ENCODE results near the gene RFT1.
"Not testable (repeated sequence)": the region's sequence is repeated elsewhere in the genome, so short reads cannot be mapped to it uniquely, and the experiment has no call there.

RFT1 gene

GRCh38 chr3:53163444-53164387, 33.5 kb upstream of the RFT1 start:
- no peak for DNase-seq (ENCODE audit: low read depth in 1 of 2, low spot score in 1 of 2)

GRCh38 chr3:53162672-53163443, 32.6 kb upstream of the RFT1 start:
- DNase-seq (ENCODE audit: low read depth in 1 of 2, low spot score in 1 of 2), result no peak

DNA sequence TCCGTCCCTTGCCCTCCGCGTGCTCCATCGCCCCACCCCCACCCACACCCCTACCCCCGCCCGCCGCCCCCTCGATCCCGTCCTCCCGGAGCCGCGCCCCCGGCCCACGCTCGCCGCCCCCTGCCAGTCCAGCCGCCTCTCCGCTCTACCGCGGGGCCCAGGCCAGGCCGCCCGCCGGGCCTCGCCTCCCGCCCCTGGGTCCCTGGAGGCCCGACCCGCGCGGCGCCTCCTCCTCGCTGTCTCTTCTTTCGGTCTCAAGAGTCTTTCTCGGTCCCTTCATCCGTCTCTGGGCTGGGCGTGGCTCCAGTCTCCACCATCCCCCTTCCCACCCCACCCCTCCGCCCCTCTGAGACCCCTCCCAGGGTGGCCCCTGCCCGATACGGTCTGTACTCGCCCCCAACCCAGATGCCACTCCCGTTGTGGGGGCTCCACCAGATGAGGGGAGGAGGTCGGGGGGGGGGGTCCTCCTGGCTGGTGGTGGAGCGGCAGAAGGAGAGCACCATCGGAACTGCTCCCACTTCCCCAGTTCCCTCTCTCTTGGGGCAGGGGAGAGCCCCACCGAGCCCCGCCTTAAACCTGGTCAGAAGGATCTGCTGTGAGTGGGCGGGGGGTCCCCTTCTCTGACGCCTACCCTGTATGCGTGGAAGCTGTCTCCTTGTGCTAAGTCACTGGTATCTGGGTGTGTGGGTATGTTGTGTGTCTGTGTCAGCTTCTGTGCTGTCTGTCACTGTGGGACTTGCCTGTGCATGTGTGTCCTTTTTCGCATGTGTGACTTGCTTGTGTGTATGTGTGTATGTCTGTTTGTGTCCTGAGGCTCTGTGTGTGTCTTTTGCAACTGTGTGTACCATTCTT, 31.8 kb upstream of the RFT1 start:
- DNase-seq (ENCODE audit: low read depth in 1 of 2, low spot score in 1 of 2), result no peak

GRCh38 chr3:53161450-53161819, 31.2 kb upstream of the RFT1 start:
- no peak for DNase-seq (ENCODE audit: low read depth in 1 of 2, low spot score in 1 of 2)

- peak; percentile 56 to 63 for DNase-seq (ENCODE audit: low read depth in 1 of 2, low spot score in 1 of 2)
These were observed 30.6 kb upstream of the RFT1 start, which contains the start of gene PRKCD for GRCh38 chr3:53160660-53161449. Gene PRKCD (plus strand): TSS chr3:53161209. CDS start chr3:53178423, 17,214 bp downstream.

- DNase-seq (ENCODE audit: low read depth in 1 of 2, low spot score in 1 of 2), result no peak
These were observed 29.9 kb upstream of the RFT1 start for GRCh38 chr3:53160061-53160659.

DNA sequence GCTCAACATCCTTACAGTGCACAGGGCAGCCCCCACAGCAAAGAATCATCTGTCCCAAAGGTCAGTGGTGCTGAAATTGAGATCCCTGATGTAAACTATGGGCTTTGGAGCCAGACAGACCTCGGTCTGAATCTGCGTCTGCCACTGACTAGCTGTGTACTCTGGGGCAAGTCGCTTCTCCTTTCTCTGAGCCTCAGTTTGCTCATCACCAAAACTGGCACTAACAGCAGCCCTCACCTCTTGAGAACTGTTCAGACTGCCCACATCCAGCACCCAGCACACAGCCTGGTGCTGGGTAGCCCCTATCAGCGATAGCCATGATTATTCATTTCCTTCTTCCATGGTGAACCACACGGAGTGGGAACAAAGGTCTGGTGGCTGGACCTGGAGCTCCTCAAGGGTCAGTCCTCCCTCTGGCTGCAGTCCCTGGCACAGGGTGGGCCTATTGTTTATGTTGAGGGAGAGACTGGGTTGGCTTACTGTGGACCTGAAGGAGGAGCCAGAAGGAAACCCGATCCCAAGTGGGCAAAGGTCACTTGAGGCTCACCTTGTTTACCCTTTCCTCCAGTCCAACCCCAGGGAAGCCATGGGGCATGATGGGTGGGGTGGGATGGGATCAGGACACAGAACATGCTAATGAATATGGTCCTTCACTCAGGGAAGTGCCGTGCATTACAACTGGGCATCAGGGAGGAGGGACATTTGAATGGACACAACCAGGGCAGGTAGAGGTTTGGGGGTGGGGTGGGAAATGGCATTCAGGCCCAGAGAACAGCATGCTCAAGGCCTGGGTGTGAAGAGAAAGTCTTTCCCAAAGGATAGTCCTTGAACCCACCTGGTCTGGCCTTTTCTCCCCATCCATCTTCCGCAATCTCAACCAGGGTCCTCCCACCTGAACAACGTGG, 29.2 kb upstream of the RFT1 start:
- DNase-seq (ENCODE audit: low read depth in 1 of 2, low spot score in 1 of 2), result no peak

GRCh38 chr3:53158765-53159155, 28.5 kb upstream of the RFT1 start:
- DNase-seq (ENCODE audit: low read depth in 1 of 2, low spot score in 1 of 2), result no peak

DNA sequence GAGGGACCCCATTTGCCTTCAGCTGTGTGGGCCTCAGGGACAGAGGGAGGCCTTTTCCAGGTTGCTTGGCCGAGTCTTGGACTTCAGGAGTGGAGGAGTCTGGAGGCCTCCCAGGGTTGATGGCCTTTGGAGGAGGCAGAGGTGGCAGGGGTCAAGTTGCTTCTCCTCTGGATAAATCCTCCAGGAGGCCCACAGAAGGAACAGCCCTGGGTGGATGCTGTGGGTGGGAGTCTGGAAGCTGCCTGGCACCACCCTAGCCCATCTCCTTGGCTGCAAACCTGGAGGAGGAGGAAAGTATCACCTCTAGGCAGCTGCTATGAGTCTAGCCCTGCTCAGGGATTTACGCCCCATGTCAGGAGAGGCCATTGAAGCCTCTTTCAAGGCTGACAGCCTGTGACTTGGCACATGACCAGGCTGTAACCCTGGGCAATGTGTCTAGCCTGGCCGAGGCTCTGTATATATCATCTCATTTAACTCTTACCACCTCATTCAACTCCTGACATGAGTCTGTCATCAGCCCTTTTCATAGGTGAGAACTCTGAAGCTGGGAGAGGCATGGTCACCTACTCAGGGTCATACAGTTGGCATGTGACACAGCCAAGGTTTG, 27.8 kb upstream of the RFT1 start:
- DNase-seq (ENCODE audit: low read depth in 1 of 2, low spot score in 1 of 2), result no peak

- no peak for DNase-seq (ENCODE audit: low read depth in 1 of 2, low spot score in 1 of 2)
These were observed 26.2 kb upstream of the RFT1 start for GRCh38 chr3:53156368-53156834.

- no peak for DNase-seq (ENCODE audit: low read depth in 1 of 2, low spot score in 1 of 2)
These were observed 25.5 kb upstream of the RFT1 start for GRCh38 chr3:53155760-53156159.

- DNase-seq (ENCODE audit: low read depth in 1 of 2, low spot score in 1 of 2), result no peak
These were observed 24.6 kb upstream of the RFT1 start for GRCh38 chr3:53154881-53155285.

GRCh38 chr3:53153980-53154379, 23.7 kb upstream of the RFT1 start:
- DNase-seq (ENCODE audit: low read depth in 1 of 2, low spot score in 1 of 2), result no peak

DNA sequence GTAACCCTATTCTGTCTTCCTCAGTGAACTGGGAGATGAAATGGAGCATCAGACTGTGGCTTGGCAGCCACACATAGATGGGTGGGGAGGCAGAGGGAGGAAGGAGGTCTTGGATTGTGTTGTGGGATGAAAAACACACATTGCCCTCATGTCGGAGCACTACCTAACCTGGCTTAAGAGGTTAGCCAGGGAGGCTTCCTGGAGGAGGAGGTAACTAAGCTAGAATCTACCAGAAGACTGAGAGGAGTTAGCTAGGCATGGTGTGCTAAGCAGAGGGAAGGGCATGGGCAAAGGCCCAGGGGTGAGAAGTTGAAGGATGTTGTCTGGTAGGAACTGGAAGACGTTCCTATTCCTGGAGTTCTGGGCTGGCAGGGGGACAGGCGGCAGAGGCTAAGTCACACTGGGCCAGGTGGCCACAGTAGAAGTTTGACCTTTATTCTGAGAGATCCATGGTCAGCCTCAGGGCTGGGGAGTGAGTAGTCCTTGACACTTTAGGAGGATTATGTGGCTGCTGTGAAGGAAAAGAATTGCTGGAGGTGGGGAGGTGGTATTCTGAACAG, 23.1 kb upstream of the RFT1 start:
- DNase-seq (ENCODE audit: low read depth in 1 of 2, low spot score in 1 of 2), result no peak

DNA sequence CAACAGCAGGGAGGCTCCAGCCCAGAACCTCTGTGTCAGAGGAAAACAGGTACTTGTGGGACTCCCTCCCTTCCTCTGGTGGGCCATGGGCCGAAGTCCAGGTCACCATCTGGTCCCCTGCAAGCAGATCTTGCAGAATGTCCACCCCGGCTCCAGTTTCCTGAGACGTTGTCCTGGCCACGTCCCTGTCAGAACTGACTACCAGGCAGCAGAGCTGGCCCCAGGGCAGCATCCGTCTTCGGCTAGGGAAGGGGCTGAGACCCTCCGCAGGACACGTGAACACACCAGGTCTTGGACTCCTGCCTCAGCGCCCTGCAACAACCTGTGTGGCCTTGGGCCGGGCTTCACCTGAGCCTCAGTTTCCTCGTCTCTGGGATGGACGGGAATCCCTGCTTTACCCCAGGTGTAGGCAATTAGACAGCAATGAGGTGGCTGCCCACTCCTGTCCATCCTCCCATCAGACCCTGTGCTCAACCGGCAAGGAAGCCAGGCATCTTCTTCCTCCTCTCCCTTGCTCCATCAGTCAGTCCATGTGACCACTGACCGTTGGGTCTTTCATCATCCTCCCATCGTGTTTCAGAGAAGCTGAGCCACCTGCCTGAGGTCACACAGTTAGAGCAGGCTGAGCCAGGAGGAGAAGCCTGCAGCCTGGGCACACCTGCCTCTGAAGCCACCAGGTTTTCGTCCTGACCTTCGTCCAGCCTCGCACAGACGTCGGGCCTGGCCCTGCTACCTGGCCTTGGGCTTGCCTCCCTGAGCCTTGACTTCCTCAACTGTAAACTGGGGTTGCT, 21.8 kb upstream of the RFT1 start:
- DNase-seq (ENCODE audit: low read depth in 1 of 2, low spot score in 1 of 2), result no peak

- no peak for DNase-seq (ENCODE audit: low read depth in 1 of 2, low spot score in 1 of 2)
These were observed 21.2 kb upstream of the RFT1 start for GRCh38 chr3:53151465-53151864.

DNA sequence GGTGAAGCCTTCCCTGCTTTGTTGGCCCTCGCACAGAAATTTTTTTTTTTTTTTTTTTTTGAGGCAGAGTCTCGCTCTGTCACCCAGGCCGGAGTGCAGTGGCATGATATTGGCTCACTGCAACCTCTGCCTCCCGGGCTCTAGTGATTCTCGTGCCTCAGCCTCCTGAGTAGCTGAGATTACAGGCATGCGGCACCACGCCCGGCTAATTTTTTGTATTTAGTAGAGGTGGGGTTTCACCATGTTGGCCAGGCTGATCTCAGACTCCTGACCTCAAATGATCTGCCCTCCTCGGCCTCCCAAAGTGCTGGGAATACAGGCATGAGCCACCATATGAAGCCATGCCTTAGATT, 20.8 kb upstream of the RFT1 start:
- DNase-seq (ENCODE audit: low read depth in 1 of 2, low spot score in 1 of 2), result not testable (repeated sequence)
